GM12874 (cell line): ENCODE results near the gene PRUNE2.

Experiments
- CTCF ChIP-seq: IDR thresholded peaks from 2 replicates; pipeline ENCODE4 v1.5.1; 2011; ENCODE audit warnings: low read depth, mild to moderate bottlenecking, control low read depth, low read length, moderate library complexity; ENCODE audit not compliant: insufficient read depth

PRUNE2 gene

GRCh38 chr9:76704593-76705204 lies 201.2 kb downstream of the PRUNE2 start:
- TF ChIP-seq CTCF = peak; percentile 48; the same call in 1 of the 2 replicates

GRCh38 chr9:76703270-76703669 lies 202.6 kb downstream of the PRUNE2 start:
- no peak for TF ChIP-seq CTCF

- no peak for TF ChIP-seq CTCF
These were observed 204.4 kb downstream of the PRUNE2 start for GRCh38 chr9:76701441-76702039.

DNA sequence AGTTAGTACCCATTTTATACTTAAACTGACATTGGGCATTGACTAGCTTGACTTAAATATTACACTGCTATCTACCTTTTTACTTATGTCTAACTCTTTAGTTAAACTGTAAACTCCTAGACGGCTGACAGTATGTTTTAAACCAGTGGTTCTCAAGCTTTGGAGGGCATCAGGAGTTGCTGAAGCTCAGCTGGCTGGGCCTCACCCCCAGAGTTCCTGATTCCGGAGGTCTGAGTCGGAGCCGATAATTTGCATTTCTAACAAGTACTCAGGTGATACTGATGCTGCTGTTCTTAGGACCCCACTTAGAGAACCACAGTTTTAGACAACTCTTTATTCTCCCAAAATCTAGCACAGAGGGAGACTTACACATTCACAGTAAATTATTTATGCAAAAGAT lies 205.0 kb downstream of the PRUNE2 start:
- TF ChIP-seq CTCF = no peak

GRCh38 chr9:76699971-76700370 lies 205.9 kb downstream of the PRUNE2 start:
- no peak for TF ChIP-seq CTCF

DNA sequence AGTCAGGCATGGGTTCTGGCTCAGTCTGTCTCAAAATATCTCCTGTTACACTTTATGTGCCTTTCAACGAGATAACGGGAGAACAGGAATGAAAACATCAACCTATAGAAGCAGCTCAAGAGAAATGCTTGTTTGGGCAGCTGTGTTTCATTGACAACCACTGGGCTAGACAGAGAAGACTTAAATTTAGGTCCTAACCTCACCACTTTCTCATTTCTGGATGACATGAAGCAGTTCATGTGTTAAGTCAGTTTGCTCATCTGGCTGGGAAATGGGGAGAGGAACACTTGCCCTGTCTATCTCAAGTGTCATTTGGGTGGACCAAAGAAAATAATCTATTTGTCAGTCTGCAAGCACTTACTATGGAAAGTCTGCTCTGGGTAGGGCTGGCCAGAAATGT lies 208.4 kb downstream of the PRUNE2 start:
- no peak for TF ChIP-seq CTCF

DNA sequence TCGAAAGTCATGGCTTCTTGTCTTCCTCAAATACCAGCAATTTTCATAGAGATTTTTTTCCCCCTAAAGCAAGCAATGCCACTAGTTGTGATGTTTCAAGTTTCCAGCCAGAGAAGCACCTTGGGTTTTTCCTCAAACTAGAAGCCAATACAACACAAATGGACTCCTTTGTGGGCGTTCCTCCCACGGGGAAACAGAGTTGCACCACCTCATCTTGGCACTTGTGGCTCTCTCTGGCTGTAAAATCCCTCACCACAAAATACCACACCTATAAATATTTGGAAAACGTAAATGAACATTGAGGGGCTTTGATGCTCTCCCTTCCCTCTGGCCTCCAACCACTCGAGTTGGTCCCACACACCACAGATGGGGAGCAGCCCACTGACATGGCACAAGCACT lies 208.8 kb downstream of the PRUNE2 start:
- no peak for TF ChIP-seq CTCF
